HCT116 (cell line): ENCODE measurements around the gene ROR2. TPM values are rescaled to one million over a fixed set of nuclear protein-coding genes. Genes with fewer than 3 reads are reported as not detected.

Experiments
- ATAC-seq: fragments of 200-7000 bp; cut with Tn5 transposase; 2 replicates; pipeline ENCODE4 v1.9.1; 2020; ENCODE audit warnings: mild to moderate bottlenecking, moderate library complexity
- BruUV-seq: library from RNA; stranded (reverse); fragments of 400-500 nt; replicated peaks from 2 replicates; lab custom pipeline; 2021; lab: Mats Ljungman, UMichigan
- CTCF ChIA-PET: fragments of 300-600 bp; sonication (Branson Sonifier 250); formaldehyde crosslinking; loops from one replicate; lab custom pipeline; 2021; ENCODE audit warnings: antibody characterized with exemption; lab: Charles Lee
- POLR2A ChIA-PET: fragments of 300-600, 350-600 bp; sonication (Branson Sonifier 250); formaldehyde crosslinking; loops from one replicate; lab custom pipeline; 2021; ENCODE audit warnings: antibody characterized with exemption; lab: Charles Lee
- RAD21 ChIA-PET, 2 experiments: fragments of 300-600 bp; sonication (Branson Sonifier 250); formaldehyde crosslinking; loops; one replicate each; lab custom pipeline; 2023; ENCODE audit warnings: low total read pairs in 2 of 2; ENCODE audit not compliant: uncharacterized antibody in 2 of 2, unreplicated experiment in 2 of 2, low non-redundant PET in 1 of 2; lab: Charles Lee
- DNase-seq: peaks from one replicate; pipeline ENCODE4 v3.0.0-alpha.2; 2010; ENCODE audit warnings: low read depth, low spot score
- H2AFZ ChIP-seq: fragments of 200-600 bp; shearing (Covaris generic), sonication (generic); 2 replicates; pipeline ENCODE4 v1.6.1; 2017; ENCODE audit warnings: low read depth, mixed run types, mixed read lengths, antibody characterized with exemption, low read length; ENCODE audit not compliant: poor library complexity, severe bottlenecking
- H3K27ac ChIP-seq: 2 replicates; pipeline ENCODE4 v1.5.1; 2012; ENCODE audit warnings: low read depth, low read length
- H3K27me3 ChIP-seq: fragments of 200-600 bp; sonication (generic); 2 replicates; pipeline ENCODE4 v1.6.1; 2016; ENCODE audit warnings: mixed run types, low read length, mixed read lengths; ENCODE audit not compliant: insufficient read depth
- H3K36me3 ChIP-seq, 2 experiments: fragments of 200-500 bp in 1 of 2; fragments of 200-600 bp in 1 of 2; sonication (Bioruptor generic) in 1 of 2; sonication (generic) in 1 of 2; 2 replicates each; pipeline versions ENCODE4 v1.5.1 to v1.6.1; 2014 to 2016; ENCODE audit warnings: low read length in 2 of 2, inconsistent platforms in 1 of 2, mixed read lengths in 1 of 2, mixed run types in 1 of 2; ENCODE audit not compliant: insufficient read depth in 2 of 2, control insufficient read depth in 1 of 2
- H3K4me1 ChIP-seq, 2 experiments: fragments of 200-600 bp in 1 of 2; sonication (generic) in 1 of 2; 2 replicates each; pipeline versions ENCODE4 v1.5.1 to v1.6.1; 2012 to 2017; ENCODE audit warnings: low read length in 2 of 2, inconsistent platforms in 1 of 2, mild to moderate bottlenecking in 1 of 2, mixed read lengths in 1 of 2, mixed run types in 1 of 2, moderate library complexity in 1 of 2; ENCODE audit not compliant: insufficient read depth in 2 of 2, control insufficient read depth in 1 of 2
- H3K4me2 ChIP-seq: fragments of 200-600 bp; sonication (generic); 2 replicates; pipeline ENCODE4 v1.6.1; 2017; ENCODE audit warnings: mixed run types, low read length, mixed read lengths
- H3K4me3 ChIP-seq, 2 experiments: fragments of 200-600 bp in 1 of 2; sonication (generic) in 1 of 2; replicated peaks in 1 of 2; 2 replicates each; pipeline ENCODE4 v1.5.1; 2011 to 2016; ENCODE audit warnings: low read length in 2 of 2, control low read depth in 1 of 2, low read depth in 1 of 2, mild to moderate bottlenecking in 1 of 2, mixed read lengths in 1 of 2, mixed run types in 1 of 2
- H3K79me2 ChIP-seq: fragments of 200-600 bp; sonication (generic); 2 replicates; pipeline ENCODE4 v1.6.1; 2017; ENCODE audit warnings: mild to moderate bottlenecking, mixed run types, low read length, moderate library complexity, mixed read lengths; ENCODE audit not compliant: insufficient read depth
- H3K9ac ChIP-seq: fragments of 200-600 bp; sonication (generic); 2 replicates; pipeline ENCODE4 v1.6.1; 2016; ENCODE audit warnings: low read length, mixed read lengths
- H3K9me2 ChIP-seq: fragments of 200-600 bp; sonication (generic), shearing (Covaris generic); 2 replicates; pipeline ENCODE4 v1.6.1; 2017; ENCODE audit warnings: mixed run types, mild to moderate bottlenecking, moderate library complexity; ENCODE audit not compliant: insufficient read depth
- H3K9me3 ChIP-seq, 2 experiments: fragments of 200-500 bp in 1 of 2; fragments of 200-600 bp in 1 of 2; sonication (Bioruptor generic) in 1 of 2; sonication (generic) in 1 of 2; 2 replicates each; pipeline ENCODE4 v1.6.1; 2014 to 2017; ENCODE audit warnings: low read length in 2 of 2, mixed read lengths in 2 of 2, inconsistent platforms in 1 of 2, low read depth in 1 of 2, mild to moderate bottlenecking in 1 of 2, mixed run types in 1 of 2, moderate library complexity in 1 of 2; ENCODE audit not compliant: control insufficient read depth in 1 of 2, insufficient read depth in 1 of 2
- H4K20me1 ChIP-seq: fragments of 200-600 bp; sonication (generic), shearing (Covaris generic); 2 replicates; pipeline ENCODE4 v1.6.1; 2017; ENCODE audit warnings: mixed run types, mild to moderate bottlenecking, moderate library complexity; ENCODE audit not compliant: insufficient read depth
- CEBPB ChIP-seq: IDR thresholded peaks from 2 replicates; pipeline ENCODE4 v1.6.1; 2012; ENCODE audit warnings: low read depth
- EZH2phosphoT487 ChIP-seq: fragments of 200-600 bp; IDR thresholded peaks from 2 replicates; pipeline ENCODE4 v1.6.1; 2018; ENCODE audit warnings: antibody characterized with exemption, borderline replicate concordance
- FOSL1 ChIP-seq: IDR thresholded peaks from 2 replicates; pipeline ENCODE4 v1.6.1; 2012; ENCODE audit warnings: low read depth
- JUND ChIP-seq: IDR thresholded peaks from 2 replicates; pipeline ENCODE4 v1.6.1; 2012
- POLR2A ChIP-seq: IDR thresholded peaks from 2 replicates; pipeline ENCODE4 v1.7.0; 2011; ENCODE audit warnings: borderline replicate concordance; ENCODE audit not compliant: insufficient read depth, insufficient read length; ENCODE audit errors: extremely low read depth
- POLR2AphosphoS5 ChIP-seq: IDR thresholded peaks from 2 replicates; pipeline ENCODE4 v1.6.1; 2011; ENCODE audit warnings: mild to moderate bottlenecking, low read depth, low read length, moderate library complexity
- RAD21 ChIP-seq: IDR thresholded peaks from 2 replicates; pipeline ENCODE4 v1.6.1; 2012; ENCODE audit warnings: low read depth, mild to moderate bottlenecking
- SIN3A ChIP-seq: IDR thresholded peaks from 2 replicates; pipeline ENCODE4 v1.6.1; 2012; ENCODE audit warnings: low read depth
- SP1 ChIP-seq: IDR thresholded peaks from 2 replicates; pipeline ENCODE4 v1.6.1; 2012; ENCODE audit warnings: low read depth
- TCF7L2 ChIP-seq: IDR thresholded peaks from 2 replicates; pipeline ENCODE4 v1.7.0; 2011; ENCODE audit warnings: borderline replicate concordance, inconsistent platforms; ENCODE audit not compliant: insufficient read depth, insufficient read length; ENCODE audit errors: extremely low read depth
- YY1 ChIP-seq: IDR thresholded peaks from 2 replicates; pipeline ENCODE4 v1.6.1; 2011; ENCODE audit warnings: low read length, low read depth, moderate library complexity, mild to moderate bottlenecking; ENCODE audit not compliant: insufficient replicate concordance; ENCODE audit errors: extremely low read depth
- ZFX ChIP-seq: fragments of 450-650 bp; IDR thresholded peaks from 2 replicates; pipeline ENCODE4 v1.6.1; 2017
- intact Hi-C: fragments of 100-400 bp; cut with micrococcal nuclease; formaldehyde crosslinking; loops from 2 replicates; pipeline ENCODE4 v1.10.0; 2022
- total RNA-seq: library from RNA; stranded (reverse); gene quantifications from one replicate; pipeline ENCODE4 v1.2.1, GENCODE V29; 2021; ENCODE audit not compliant: unreplicated experiment
- TF ChIP-seq, protein P1 (sequence below): IDR thresholded peaks from 2 replicates; pipeline ENCODE4 v1.6.1; 2012
- TF ChIP-seq, protein P2 (sequence below), 3 experiments: fragments of 200-600 bp in 1 of 3; sonication (generic) in 1 of 3; IDR thresholded peaks in 2 of 3; conservative IDR thresholded peaks in 1 of 3; 2 replicates each; pipeline ENCODE4 v1.5.1; 2012 to 2017; ENCODE audit warnings: low read depth in 2 of 3, low read length in 2 of 3, antibody characterized with exemption in 1 of 3, borderline replicate concordance in 1 of 3, control low read depth in 1 of 3, mild to moderate bottlenecking in 1 of 3, mixed read lengths in 1 of 3, mixed run types in 1 of 3, moderate library complexity in 1 of 3; ENCODE audit not compliant: insufficient read depth in 1 of 3
- TF ChIP-seq, protein P3 (sequence below): IDR thresholded peaks from 2 replicates; pipeline ENCODE4 v1.6.1; 2011; ENCODE audit warnings: mild to moderate bottlenecking, low read length, moderate library complexity; ENCODE audit not compliant: insufficient replicate concordance; ENCODE audit errors: extremely low read depth

Gene ROR2
- total RNA-seq, 1 experiment from 2014 or later: 15.7 TPM

DNA sequence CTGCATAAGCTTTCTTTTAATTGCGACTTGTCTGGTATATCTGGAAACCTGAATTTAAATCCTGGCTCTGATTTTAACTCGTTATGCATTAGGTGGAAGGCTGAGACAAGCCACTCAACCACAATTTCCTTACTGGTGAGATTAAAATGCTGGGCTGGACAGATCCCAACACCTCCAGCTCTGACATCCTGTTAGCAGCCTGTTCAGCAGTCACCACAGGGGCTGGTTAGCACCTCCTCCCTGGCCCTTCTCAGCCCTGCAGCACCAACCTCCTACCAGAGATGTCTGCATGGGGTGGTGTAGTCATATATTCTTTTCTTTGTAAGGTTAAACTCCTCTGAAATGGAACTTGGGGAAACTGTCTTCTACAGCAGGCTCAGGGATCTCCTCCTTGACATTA is 369.9 kb downstream of the ROR2 start:
- ChIA-PET CTCF (no interaction called here), RAD21 (no interaction called here), POLR2A (no interaction called here)
- no peaks in the 10 kb centered on the region for H3K36me3 ChIP-seq
- no peak overlapping the region for H2AFZ ChIP-seq
- 0 out of 2 replicates have a peak, but pooled peaks cover 7% of the 10 kb centered on the region for H3K27me3 ChIP-seq
- ATAC-seq (no peak), DNase-seq (no peak)
- H3K9ac ChIP-seq: no peak overlapping the region
- no peak overlapping the region for H3K4me3 ChIP-seq
- no peaks in the 10 kb centered on the region for H3K9me3 ChIP-seq
- TF ChIP-seq FOSL1 (no peak), RAD21 (no peak), CEBPB (no peak), POLR2A (no peak), YY1 (no peak), SP1 (no peak), TCF7L2 (no peak), ZFX (no peak)
- TF ChIP-seq, protein P1, sequence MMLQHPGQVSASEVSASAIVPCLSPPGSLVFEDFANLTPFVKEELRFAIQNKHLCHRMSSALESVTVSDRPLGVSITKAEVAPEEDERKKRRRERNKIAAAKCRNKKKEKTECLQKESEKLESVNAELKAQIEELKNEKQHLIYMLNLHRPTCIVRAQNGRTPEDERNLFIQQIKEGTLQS: no peak
- H4K20me1 ChIP-seq: no peaks in the 10 kb centered on the region
- H3K79me2 ChIP-seq: no peaks in the 10 kb centered on the region
- H3K4me2 ChIP-seq: no peak overlapping the region
- H3K9me2 ChIP-seq: no peaks in the 10 kb centered on the region
- intact Hi-C loops: no loop called here
- no peaks in the 10 kb centered on the region for H3K4me1 ChIP-seq
- no peak overlapping the region for H3K27ac ChIP-seq
- no TSS peak for BruUV-seq

DNA sequence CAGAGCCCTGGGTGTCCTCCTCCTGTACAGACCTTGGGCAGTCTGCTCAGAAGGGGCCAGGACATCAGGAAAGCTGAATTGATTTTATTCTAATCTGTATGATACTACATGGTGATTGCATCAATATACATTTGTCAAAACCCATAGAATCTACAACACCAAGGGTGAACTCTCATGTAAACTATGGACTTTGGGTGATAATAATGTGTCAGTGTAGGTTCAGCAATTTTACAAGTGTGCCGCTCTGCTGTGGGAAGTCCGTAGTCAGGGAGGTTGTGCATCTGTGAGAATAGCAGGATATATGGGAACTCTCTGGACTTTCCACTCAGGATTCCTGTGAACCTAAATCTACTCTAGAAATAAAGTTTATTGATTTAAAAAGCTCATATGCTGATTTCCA is 371.1 kb downstream of the ROR2 start:
- no TSS peak for BruUV-seq
- Histone ChIP-seq H3K9me3 (no peaks in the 10 kb centered on the region), H3K4me1 (no peaks in the 10 kb centered on the region), H3K36me3 (no peaks in the 10 kb centered on the region), H3K27ac (no peak overlapping the region), H4K20me1 (no peaks in the 10 kb centered on the region), H3K4me2 (no peak overlapping the region), H3K9ac (no peak overlapping the region), H2AFZ (no peak overlapping the region), H3K9me2 (no peaks in the 10 kb centered on the region), H3K4me3 (no peak overlapping the region), H3K79me2 (no peaks in the 10 kb centered on the region), H3K27me3 (0 out of 2 replicates have a peak, but pooled peaks cover 7% of the 10 kb centered on the region)
- ChIA-PET RAD21 (no interaction called here), POLR2A (no interaction called here), CTCF (no interaction called here)
- intact Hi-C loops: no loop called here
- DNase-seq (no peak), ATAC-seq (no peak)
- TF ChIP-seq CEBPB (no peak), JUND (no peak), SIN3A (no peak), EZH2phosphoT487 (no peak), POLR2A (no peak), POLR2AphosphoS5 (no peak)
- TF ChIP-seq, protein P2, sequence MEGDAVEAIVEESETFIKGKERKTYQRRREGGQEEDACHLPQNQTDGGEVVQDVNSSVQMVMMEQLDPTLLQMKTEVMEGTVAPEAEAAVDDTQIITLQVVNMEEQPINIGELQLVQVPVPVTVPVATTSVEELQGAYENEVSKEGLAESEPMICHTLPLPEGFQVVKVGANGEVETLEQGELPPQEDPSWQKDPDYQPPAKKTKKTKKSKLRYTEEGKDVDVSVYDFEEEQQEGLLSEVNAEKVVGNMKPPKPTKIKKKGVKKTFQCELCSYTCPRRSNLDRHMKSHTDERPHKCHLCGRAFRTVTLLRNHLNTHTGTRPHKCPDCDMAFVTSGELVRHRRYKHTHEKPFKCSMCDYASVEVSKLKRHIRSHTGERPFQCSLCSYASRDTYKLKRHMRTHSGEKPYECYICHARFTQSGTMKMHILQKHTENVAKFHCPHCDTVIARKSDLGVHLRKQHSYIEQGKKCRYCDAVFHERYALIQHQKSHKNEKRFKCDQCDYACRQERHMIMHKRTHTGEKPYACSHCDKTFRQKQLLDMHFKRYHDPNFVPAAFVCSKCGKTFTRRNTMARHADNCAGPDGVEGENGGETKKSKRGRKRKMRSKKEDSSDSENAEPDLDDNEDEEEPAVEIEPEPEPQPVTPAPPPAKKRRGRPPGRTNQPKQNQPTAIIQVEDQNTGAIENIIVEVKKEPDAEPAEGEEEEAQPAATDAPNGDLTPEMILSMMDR (IDR thresholded peaks at IDR 0.05 in 2 of 3, conservative IDR thresholded peaks at IDR 0.05 in 1 of 3; ENCODE audit: borderline replicate concordance in 1 of 3, insufficient read depth in 1 of 3, low read depth in 2 of 3, low read length in 2 of 3): no peak
- TF ChIP-seq, protein P1: no peak
- TF ChIP-seq, protein P3, sequence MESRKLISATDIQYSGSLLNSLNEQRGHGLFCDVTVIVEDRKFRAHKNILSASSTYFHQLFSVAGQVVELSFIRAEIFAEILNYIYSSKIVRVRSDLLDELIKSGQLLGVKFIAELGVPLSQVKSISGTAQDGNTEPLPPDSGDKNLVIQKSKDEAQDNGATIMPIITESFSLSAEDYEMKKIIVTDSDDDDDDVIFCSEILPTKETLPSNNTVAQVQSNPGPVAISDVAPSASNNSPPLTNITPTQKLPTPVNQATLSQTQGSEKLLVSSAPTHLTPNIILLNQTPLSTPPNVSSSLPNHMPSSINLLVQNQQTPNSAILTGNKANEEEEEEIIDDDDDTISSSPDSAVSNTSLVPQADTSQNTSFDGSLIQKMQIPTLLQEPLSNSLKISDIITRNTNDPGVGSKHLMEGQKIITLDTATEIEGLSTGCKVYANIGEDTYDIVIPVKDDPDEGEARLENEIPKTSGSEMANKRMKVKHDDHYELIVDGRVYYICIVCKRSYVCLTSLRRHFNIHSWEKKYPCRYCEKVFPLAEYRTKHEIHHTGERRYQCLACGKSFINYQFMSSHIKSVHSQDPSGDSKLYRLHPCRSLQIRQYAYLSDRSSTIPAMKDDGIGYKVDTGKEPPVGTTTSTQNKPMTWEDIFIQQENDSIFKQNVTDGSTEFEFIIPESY: no peak
